ENCODE results near the gene TRIM41. TPM values are rescaled to one million over a fixed set of nuclear protein-coding genes. Genes with fewer than 3 reads are reported as not detected.
A peak's percentile ranks its signal among the peaks of the same experiment; 100 is the strongest.
"Not testable (repeated sequence)": the region's sequence is repeated elsewhere in the genome, so short reads cannot be mapped to it uniquely, and the experiment has no call there.

TRIM41 gene
- total RNA-seq, 1 experiment from 2014 or later, result 57.6 TPM

DNA sequence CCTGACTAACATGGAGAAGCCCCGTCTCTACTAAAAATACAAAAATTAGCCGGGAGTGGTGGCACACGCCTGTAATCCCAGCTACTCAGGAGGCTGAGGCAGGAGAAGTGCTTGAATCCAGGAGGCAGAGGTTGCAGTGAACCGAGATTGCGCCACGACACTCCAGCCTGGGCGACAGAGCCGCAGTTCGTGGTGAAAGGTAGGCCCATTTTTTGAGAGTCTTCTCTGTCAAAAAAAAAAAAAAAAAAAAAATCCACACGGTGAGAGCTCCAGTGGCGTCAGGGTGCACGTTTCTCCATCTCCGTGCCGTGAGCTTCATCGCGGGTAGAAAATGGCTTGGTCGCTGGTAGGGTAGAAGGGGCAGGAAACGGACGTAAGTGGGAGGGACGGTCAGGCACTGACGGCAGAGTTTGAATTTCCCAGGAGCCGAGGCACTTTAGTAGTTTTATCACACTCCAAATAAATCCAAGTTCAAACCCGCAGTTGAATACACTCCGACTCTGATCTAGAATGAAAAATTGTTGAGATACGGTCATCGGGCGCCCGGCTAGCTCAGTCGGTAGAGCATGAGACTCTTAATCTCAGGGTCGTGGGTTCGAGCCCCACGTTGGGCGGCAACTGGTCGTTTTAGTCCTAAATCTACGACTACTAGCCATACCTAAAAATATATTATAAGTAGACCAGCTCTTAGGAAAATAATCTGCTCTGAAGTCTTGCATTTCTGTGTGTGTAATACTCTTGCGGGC is 15.7 kb upstream of the TRIM41 start:
- H4K20me1 ChIP-seq (ENCODE audit: insufficient read depth), result no peaks in the 10 kb centered on the region
- TSS peak; percentile 97 for BruUV-seq (replicated peaks)
- TF ChIP-seq, protein P1, sequence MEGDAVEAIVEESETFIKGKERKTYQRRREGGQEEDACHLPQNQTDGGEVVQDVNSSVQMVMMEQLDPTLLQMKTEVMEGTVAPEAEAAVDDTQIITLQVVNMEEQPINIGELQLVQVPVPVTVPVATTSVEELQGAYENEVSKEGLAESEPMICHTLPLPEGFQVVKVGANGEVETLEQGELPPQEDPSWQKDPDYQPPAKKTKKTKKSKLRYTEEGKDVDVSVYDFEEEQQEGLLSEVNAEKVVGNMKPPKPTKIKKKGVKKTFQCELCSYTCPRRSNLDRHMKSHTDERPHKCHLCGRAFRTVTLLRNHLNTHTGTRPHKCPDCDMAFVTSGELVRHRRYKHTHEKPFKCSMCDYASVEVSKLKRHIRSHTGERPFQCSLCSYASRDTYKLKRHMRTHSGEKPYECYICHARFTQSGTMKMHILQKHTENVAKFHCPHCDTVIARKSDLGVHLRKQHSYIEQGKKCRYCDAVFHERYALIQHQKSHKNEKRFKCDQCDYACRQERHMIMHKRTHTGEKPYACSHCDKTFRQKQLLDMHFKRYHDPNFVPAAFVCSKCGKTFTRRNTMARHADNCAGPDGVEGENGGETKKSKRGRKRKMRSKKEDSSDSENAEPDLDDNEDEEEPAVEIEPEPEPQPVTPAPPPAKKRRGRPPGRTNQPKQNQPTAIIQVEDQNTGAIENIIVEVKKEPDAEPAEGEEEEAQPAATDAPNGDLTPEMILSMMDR (conservative IDR thresholded peaks at IDR 0.05), result no peak
- TF ChIP-seq EZH2 (IDR thresholded peaks at IDR 0.05; ENCODE audit: low read depth), result no peak
- peak overlapping the region; percentile 69 for H3K4me3 ChIP-seq
- H3F3A ChIP-seq (ENCODE audit: insufficient read depth, low read depth), result peaks cover 36% of the 10 kb centered on the region; the same call in 1 of the 2 replicates
- no peaks in the 10 kb centered on the region for H3K9me3 ChIP-seq (ENCODE audit: insufficient read depth, low read depth)
- no peaks in the 10 kb centered on the region for H3K36me3 ChIP-seq (ENCODE audit: low read depth)
- peak; percentile 82 to 86 for DNase-seq
- CTCF ChIA-PET, result no interaction called here
- H3K9me2 ChIP-seq (ENCODE audit: insufficient read depth), result no peaks in the 10 kb centered on the region
- peak overlapping the region; percentile 82 for H3K4me2 ChIP-seq
- H3K27ac ChIP-seq, result peak overlapping the region; percentile 56
- intact Hi-C loops (cut with micrococcal nuclease; ENCODE audit: unreplicated experiment), result loop anchor here (1.0 kb wide), 2 partner anchors 11 to 15 kb away; no protein-coding TSS in a partner anchor
- POLR2A ChIA-PET (ENCODE audit: unreplicated experiment), result interaction anchor here (0.5 to 1.0 kb wide), 11 partner anchors 9 to 395 kb away, joined by 3 to 19 read pairs (median 5); partner anchors contain the start of gene TRIM41
- H3K27me3 ChIP-seq (ENCODE audit: insufficient read depth, low read depth), result no peaks in the 10 kb centered on the region
- no peaks in the 10 kb centered on the region for H3K79me2 ChIP-seq (ENCODE audit: low read depth)
- peaks cover 12% of the 10 kb centered on the region for H3K4me1 ChIP-seq (replicated peaks; ENCODE audit: insufficient read depth)
- H2AFZ ChIP-seq, result peak overlapping the region; percentile 86

DNA sequence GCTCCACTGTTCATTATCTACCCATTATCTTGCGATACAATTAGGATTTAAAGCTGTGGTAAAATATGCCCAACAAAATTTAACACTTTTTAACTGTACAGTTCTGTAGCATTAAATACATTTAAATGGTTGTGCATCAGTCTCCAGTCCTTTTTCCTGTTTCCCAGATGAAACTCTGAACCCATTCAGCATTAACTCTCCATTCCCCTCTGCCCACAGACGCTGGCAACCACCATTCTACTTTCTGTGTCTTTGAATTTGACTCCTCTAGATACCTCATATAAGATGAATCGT is 15.2 kb upstream of the TRIM41 start:
- no peaks in the 10 kb centered on the region for H4K20me1 ChIP-seq (ENCODE audit: insufficient read depth)
- ChIA-PET CTCF (no interaction called here), POLR2A (ENCODE audit: unreplicated experiment) (interaction anchor here (0.6 to 1.0 kb wide), 5 partner anchors 8 to 396 kb away, joined by 3 to 18 read pairs (median 8); partner anchors contain the start of gene TRIM41)
- H3K4me3 ChIP-seq, result peak overlapping the region; percentile 69; the same call in 1 of the 2 replicates
- peaks cover 36% of the 10 kb centered on the region; the same call in 1 of the 2 replicates for H3F3A ChIP-seq (ENCODE audit: insufficient read depth, low read depth)
- H3K4me2 ChIP-seq, result peak overlapping the region; percentile 82
- no peaks in the 10 kb centered on the region for H3K36me3 ChIP-seq (ENCODE audit: low read depth)
- TF ChIP-seq EZH2 (IDR thresholded peaks at IDR 0.05; ENCODE audit: low read depth), result no peak
- TF ChIP-seq, protein P1 (conservative IDR thresholded peaks at IDR 0.05), result no peak
- H3K27me3 ChIP-seq (ENCODE audit: insufficient read depth, low read depth), result no peaks in the 10 kb centered on the region
- DNase-seq, result no peak
- H3K9me3 ChIP-seq (ENCODE audit: insufficient read depth, low read depth), result no peaks in the 10 kb centered on the region
- peaks cover 12% of the 10 kb centered on the region for H3K4me1 ChIP-seq (replicated peaks; ENCODE audit: insufficient read depth)
- no TSS peak for BruUV-seq (replicated peaks)
- no peak overlapping the region; the same call in 1 of the 2 replicates for H2AFZ ChIP-seq
- H3K27ac ChIP-seq, result no peak overlapping the region
- no peaks in the 10 kb centered on the region for H3K79me2 ChIP-seq (ENCODE audit: low read depth)
- no peaks in the 10 kb centered on the region for H3K9me2 ChIP-seq (ENCODE audit: insufficient read depth)
- intact Hi-C loops (cut with micrococcal nuclease; ENCODE audit: unreplicated experiment), result loop anchor here (1.0 kb wide), 2 partner anchors 10 to 14 kb away; no protein-coding TSS in a partner anchor

DNA sequence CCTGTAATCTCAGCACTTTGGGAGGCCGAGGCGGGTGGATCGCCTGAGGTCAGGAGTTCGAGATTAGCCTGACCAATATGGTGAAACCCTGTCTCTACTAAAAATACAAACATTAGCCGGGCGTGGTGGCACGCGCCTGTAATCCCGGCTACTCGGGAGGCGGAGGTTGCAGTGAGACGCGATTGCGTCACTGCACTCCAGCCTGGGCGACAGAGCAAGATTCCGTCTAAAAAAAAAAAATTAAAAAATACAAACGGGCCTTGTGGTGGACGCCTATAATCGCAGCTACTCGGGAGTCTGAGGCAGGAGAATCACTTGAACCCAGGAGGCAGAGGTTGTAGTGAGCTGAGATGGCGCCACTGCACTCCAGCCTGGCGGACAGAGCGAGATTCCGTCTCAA is 14.1 kb upstream of the TRIM41 start:
- H4K20me1 ChIP-seq (ENCODE audit: insufficient read depth); H3K9me3 ChIP-seq (ENCODE audit: insufficient read depth, low read depth); intact Hi-C loops (cut with micrococcal nuclease; ENCODE audit: unreplicated experiment); H3K79me2 ChIP-seq (ENCODE audit: low read depth); H3K27me3 ChIP-seq (ENCODE audit: insufficient read depth, low read depth); H3K4me2 ChIP-seq; H2AFZ ChIP-seq; H3K36me3 ChIP-seq (ENCODE audit: low read depth); BruUV-seq (replicated peaks); CTCF ChIA-PET; POLR2A ChIA-PET (ENCODE audit: unreplicated experiment); H3K9me2 ChIP-seq (ENCODE audit: insufficient read depth); DNase-seq; H3K27ac ChIP-seq; H3K4me3 ChIP-seq: not testable (repeated sequence)
- Histone ChIP-seq H3F3A (ENCODE audit: insufficient read depth, low read depth) (peaks cover 36% of the 10 kb centered on the region; the same call in 1 of the 2 replicates), H3K4me1 (replicated peaks; ENCODE audit: insufficient read depth) (peaks cover 12% of the 10 kb centered on the region)

DNA sequence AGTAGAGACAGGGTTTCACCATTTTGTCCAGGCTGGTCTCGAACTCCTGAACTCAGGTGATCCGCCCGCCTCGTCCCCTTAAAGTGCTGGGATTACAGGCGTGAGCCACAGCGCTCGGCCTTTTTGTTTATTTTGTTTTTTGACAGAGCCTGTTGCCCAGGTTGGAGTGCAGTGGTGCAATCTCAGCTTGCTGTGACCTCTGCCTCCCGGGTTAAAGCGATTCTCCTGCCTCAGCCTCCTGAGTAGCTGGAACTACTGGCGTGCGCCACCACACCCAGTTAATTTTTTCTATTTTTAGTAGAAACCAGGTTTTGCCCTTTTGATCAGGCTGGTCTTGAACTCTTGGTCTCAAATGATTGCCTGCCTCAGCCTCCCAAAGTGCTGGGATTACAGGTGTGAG is 12.9 kb upstream of the TRIM41 start:
- CTCF ChIA-PET; H3K4me2 ChIP-seq; DNase-seq; intact Hi-C loops (cut with micrococcal nuclease; ENCODE audit: unreplicated experiment); H3K4me3 ChIP-seq; H3K79me2 ChIP-seq (ENCODE audit: low read depth); H3K27me3 ChIP-seq (ENCODE audit: insufficient read depth, low read depth); H3K9me2 ChIP-seq (ENCODE audit: insufficient read depth); H4K20me1 ChIP-seq (ENCODE audit: insufficient read depth); BruUV-seq (replicated peaks); H2AFZ ChIP-seq; H3K9me3 ChIP-seq (ENCODE audit: insufficient read depth, low read depth); H3K36me3 ChIP-seq (ENCODE audit: low read depth); H3K27ac ChIP-seq: not testable (repeated sequence)
- POLR2A ChIA-PET (ENCODE audit: unreplicated experiment), result interaction anchor here (0.7 kb wide), 1 partner anchor 45 kb away, joined by 3 read pairs; no protein-coding TSS in a partner anchor
- Histone ChIP-seq H3K4me1 (replicated peaks; ENCODE audit: insufficient read depth) (peaks cover 12% of the 10 kb centered on the region), H3F3A (ENCODE audit: insufficient read depth, low read depth) (peaks cover 43% of the 10 kb centered on the region)

DNA sequence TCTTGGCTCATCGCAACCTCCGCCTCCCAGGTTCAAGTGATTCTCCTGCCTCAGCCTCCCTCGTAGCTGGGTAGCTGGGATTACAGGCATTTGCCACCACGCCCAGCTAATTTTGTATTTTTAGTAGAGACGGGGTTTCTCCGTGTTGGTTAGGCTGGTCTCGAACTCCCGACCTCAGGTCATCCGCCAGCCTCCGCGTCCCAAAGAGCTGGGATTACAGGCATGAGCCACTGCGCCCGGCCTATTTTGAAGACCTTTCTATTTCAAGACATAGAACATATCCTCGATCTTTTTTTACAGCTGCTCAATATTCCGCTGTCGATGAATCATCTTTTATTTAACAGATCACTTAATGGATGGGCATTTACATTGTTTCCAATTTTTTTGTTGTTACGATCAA is 12.4 kb upstream of the TRIM41 start:
- H3K9me2 ChIP-seq (ENCODE audit: insufficient read depth); DNase-seq; H3K4me2 ChIP-seq; H3K4me3 ChIP-seq; H3K79me2 ChIP-seq (ENCODE audit: low read depth); H2AFZ ChIP-seq; H4K20me1 ChIP-seq (ENCODE audit: insufficient read depth); H3K27ac ChIP-seq; H3K36me3 ChIP-seq (ENCODE audit: low read depth); H3K27me3 ChIP-seq (ENCODE audit: insufficient read depth, low read depth); H3K9me3 ChIP-seq (ENCODE audit: insufficient read depth, low read depth); BruUV-seq (replicated peaks); H3K4me1 ChIP-seq (replicated peaks; ENCODE audit: insufficient read depth); intact Hi-C loops (cut with micrococcal nuclease; ENCODE audit: unreplicated experiment): not testable (repeated sequence)
- CTCF ChIA-PET, result interaction anchor here (0.7 kb wide), 1 partner anchor 19 kb away, joined by 4 read pairs; no protein-coding TSS in a partner anchor
- peaks cover 43% of the 10 kb centered on the region for H3F3A ChIP-seq (ENCODE audit: insufficient read depth, low read depth)
- POLR2A ChIA-PET (ENCODE audit: unreplicated experiment), result interaction anchor here (0.7 kb wide), 1 partner anchor 45 kb away, joined by 3 read pairs; no protein-coding TSS in a partner anchor
